Osteoblast (primary cell): ENCODE data around the gene DUS2. TPM values are rescaled to one million over a fixed set of nuclear protein-coding genes. Genes with fewer than 3 reads are reported as not detected.

Source experiments
- DNase-seq: peaks from one replicate; pipeline ENCODE4 v3.0.0; 2011; ENCODE audit warnings: low spot score, mixed read lengths; ENCODE audit not compliant: insufficient read length; ENCODE audit errors: missing footprints
- H2AFZ ChIP-seq: 2 replicates; pipeline ENCODE4 v1.6.0; 2011; ENCODE audit warnings: mild to moderate bottlenecking, low read length
- H3K27ac ChIP-seq: 2 replicates; pipeline ENCODE4 v1.5.1; 2011; ENCODE audit warnings: mild to moderate bottlenecking, low read depth, low read length, moderate library complexity
- H3K27me3 ChIP-seq: 2 replicates; pipeline ENCODE4 v1.6.0; 2012; ENCODE audit warnings: mild to moderate bottlenecking, control low read depth, inconsistent platforms, low read length, moderate library complexity; ENCODE audit not compliant: insufficient read depth
- H3K36me3 ChIP-seq: 2 replicates; pipeline ENCODE4 v1.5.1; 2011; ENCODE audit warnings: mild to moderate bottlenecking, low read length, control low read depth, moderate library complexity; ENCODE audit not compliant: insufficient read depth
- H3K4me1 ChIP-seq: 2 replicates; pipeline ENCODE4 v1.5.1; 2011; ENCODE audit warnings: mild to moderate bottlenecking, low read length, control low read depth, moderate library complexity; ENCODE audit not compliant: insufficient read depth
- H3K4me2 ChIP-seq: 2 replicates; pipeline ENCODE4 v1.6.0; 2011; ENCODE audit warnings: mild to moderate bottlenecking, low read length; ENCODE audit not compliant: insufficient read depth
- H3K4me3 ChIP-seq: fragments of 200-600 bp; sonication (generic); 3 replicates; pipeline ENCODE4 v1.5.1; 2012; ENCODE audit warnings: mild to moderate bottlenecking, low read length, inconsistent platforms; ENCODE audit not compliant: insufficient read depth
- H3K79me2 ChIP-seq: 2 replicates; pipeline ENCODE4 v1.6.0; 2012; ENCODE audit warnings: mild to moderate bottlenecking, low read length, control low read depth, inconsistent platforms; ENCODE audit not compliant: insufficient read depth
- H3K9me3 ChIP-seq: 2 replicates; pipeline ENCODE4 v1.5.1; 2011; ENCODE audit warnings: low read depth, low read length, control low read depth
- H4K20me1 ChIP-seq: 2 replicates; pipeline ENCODE4 v1.6.0; 2012; ENCODE audit warnings: mild to moderate bottlenecking, low read length, control low read depth; ENCODE audit not compliant: insufficient read depth
- CTCF ChIP-seq: IDR thresholded peaks from 2 replicates; pipeline ENCODE4 v1.5.1; 2011; ENCODE audit warnings: mild to moderate bottlenecking, low read depth, low read length, moderate library complexity; ENCODE audit errors: extremely low read depth
- total RNA-seq: library from RNA; depleted of rRNA; stranded (reverse); fragments of >200 nt; gene quantifications from 2 replicates; pipeline ENCODE4 v1.2.3, GENCODE V29; 2012

DUS2 gene
- total RNA-seq, 1 donor: 8.7 TPM

- DNase-seq: peak; percentile 54
- Histone ChIP-seq H3K4me1 (no peaks in the 10 kb centered on the region), H2AFZ (no peak overlapping the region), H3K4me2 (no peak overlapping the region), H3K36me3 (no peaks in the 10 kb centered on the region), H3K79me2 (no peaks in the 10 kb centered on the region), H4K20me1 (no peaks in the 10 kb centered on the region), H3K27ac (no peak overlapping the region), H3K9me3 (no peaks in the 10 kb centered on the region), H3K27me3 (no peaks in the 10 kb centered on the region), H3K4me3 (no peak overlapping the region)
- TF ChIP-seq CTCF: no peak
These were observed 45.4 kb upstream of the DUS2 start for GRCh38 chr16:67977469-67978227.

- Histone ChIP-seq H4K20me1 (no peaks in the 10 kb centered on the region), H2AFZ (no peak within 1 kb of the TSS), H3K4me3 (no peak within 1 kb of the TSS), H3K4me2 (no peak within 1 kb of the TSS), H3K79me2 (no peaks in the 10 kb centered on the region), H3K9me3 (no peaks in the 10 kb centered on the region), H3K36me3 (no peaks in the 10 kb centered on the region), H3K4me1 (no peaks in the 10 kb centered on the region), H3K27ac (no peak within 1 kb of the TSS), H3K27me3 (no peaks in the 10 kb centered on the region)
- peak; percentile 55 for DNase-seq
- TF ChIP-seq CTCF: no peak
These were observed 43.0 kb upstream of the DUS2 start, which contains the start of gene DPEP3 for GRCh38 chr16:67979955-67980678. Gene DPEP3, minus strand, starts transcription at chr16:67980499. Its CDS starts 119 bp downstream, at chr16:67980380.

GRCh38 chr16:67982011-67982696 lies 40.9 kb upstream of the DUS2 start:
- H3K36me3 ChIP-seq: no peaks in the 10 kb centered on the region
- no peaks in the 10 kb centered on the region for H3K27me3 ChIP-seq
- H3K27ac ChIP-seq: no peak overlapping the region
- H3K79me2 ChIP-seq: no peaks in the 10 kb centered on the region
- no peaks in the 10 kb centered on the region for H3K9me3 ChIP-seq
- H3K4me3 ChIP-seq: no peak overlapping the region
- no peak overlapping the region for H3K4me2 ChIP-seq
- H4K20me1 ChIP-seq: no peaks in the 10 kb centered on the region
- TF ChIP-seq CTCF: no peak
- H2AFZ ChIP-seq: no peak overlapping the region
- no peak for DNase-seq
- H3K4me1 ChIP-seq: no peaks in the 10 kb centered on the region
